ENCODE measurements around the gene PTPN6. TPM values are rescaled to one million over a fixed set of nuclear protein-coding genes. Genes with fewer than 3 reads are reported as not detected.

Gene PTPN6
- total and polyA plus RNA-seq, 10 of the 15 experiments (the other 5 are each of a cell fraction or from before 2014, with no cell fraction given), result 229 to 457 (median 370) TPM

DNA sequence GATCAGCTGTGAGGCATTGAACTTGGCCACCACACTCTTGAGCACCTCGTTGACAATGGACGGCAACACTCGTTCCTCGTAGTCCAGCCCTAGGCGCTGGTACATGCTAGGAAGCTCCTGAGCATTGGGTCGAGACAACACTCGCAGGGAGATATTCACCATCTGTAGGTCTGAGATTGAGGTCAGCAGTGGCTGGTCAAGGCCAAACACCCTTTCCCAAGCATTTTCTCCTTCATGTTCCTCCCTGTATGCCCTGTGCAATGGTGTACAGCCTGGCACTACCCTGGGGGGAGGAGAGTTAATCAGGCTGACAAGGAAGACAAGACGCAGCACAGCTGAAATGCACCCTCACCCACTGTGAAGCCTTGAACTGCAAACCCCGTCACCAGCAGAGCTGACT lies 17.3 kb downstream of the PTPN6 start (continued):
- TF ChIP-seq, protein P1, sequence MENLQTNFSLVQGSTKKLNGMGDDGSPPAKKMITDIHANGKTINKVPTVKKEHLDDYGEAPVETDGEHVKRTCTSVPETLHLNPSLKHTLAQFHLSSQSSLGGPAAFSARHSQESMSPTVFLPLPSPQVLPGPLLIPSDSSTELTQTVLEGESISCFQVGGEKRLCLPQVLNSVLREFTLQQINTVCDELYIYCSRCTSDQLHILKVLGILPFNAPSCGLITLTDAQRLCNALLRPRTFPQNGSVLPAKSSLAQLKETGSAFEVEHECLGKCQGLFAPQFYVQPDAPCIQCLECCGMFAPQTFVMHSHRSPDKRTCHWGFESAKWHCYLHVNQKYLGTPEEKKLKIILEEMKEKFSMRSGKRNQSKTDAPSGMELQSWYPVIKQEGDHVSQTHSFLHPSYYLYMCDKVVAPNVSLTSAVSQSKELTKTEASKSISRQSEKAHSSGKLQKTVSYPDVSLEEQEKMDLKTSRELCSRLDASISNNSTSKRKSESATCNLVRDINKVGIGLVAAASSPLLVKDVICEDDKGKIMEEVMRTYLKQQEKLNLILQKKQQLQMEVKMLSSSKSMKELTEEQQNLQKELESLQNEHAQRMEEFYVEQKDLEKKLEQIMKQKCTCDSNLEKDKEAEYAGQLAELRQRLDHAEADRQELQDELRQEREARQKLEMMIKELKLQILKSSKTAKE (IDR thresholded peaks at IDR 0.05; ENCODE audit: low read depth, poor library complexity, severe bottlenecking), result no peak
- TF ChIP-seq CHD2 (IDR thresholded peaks at IDR 0.05; ENCODE audit: borderline replicate concordance, low read depth, low read length), result no peak
- TF ChIP-seq, protein P2, sequence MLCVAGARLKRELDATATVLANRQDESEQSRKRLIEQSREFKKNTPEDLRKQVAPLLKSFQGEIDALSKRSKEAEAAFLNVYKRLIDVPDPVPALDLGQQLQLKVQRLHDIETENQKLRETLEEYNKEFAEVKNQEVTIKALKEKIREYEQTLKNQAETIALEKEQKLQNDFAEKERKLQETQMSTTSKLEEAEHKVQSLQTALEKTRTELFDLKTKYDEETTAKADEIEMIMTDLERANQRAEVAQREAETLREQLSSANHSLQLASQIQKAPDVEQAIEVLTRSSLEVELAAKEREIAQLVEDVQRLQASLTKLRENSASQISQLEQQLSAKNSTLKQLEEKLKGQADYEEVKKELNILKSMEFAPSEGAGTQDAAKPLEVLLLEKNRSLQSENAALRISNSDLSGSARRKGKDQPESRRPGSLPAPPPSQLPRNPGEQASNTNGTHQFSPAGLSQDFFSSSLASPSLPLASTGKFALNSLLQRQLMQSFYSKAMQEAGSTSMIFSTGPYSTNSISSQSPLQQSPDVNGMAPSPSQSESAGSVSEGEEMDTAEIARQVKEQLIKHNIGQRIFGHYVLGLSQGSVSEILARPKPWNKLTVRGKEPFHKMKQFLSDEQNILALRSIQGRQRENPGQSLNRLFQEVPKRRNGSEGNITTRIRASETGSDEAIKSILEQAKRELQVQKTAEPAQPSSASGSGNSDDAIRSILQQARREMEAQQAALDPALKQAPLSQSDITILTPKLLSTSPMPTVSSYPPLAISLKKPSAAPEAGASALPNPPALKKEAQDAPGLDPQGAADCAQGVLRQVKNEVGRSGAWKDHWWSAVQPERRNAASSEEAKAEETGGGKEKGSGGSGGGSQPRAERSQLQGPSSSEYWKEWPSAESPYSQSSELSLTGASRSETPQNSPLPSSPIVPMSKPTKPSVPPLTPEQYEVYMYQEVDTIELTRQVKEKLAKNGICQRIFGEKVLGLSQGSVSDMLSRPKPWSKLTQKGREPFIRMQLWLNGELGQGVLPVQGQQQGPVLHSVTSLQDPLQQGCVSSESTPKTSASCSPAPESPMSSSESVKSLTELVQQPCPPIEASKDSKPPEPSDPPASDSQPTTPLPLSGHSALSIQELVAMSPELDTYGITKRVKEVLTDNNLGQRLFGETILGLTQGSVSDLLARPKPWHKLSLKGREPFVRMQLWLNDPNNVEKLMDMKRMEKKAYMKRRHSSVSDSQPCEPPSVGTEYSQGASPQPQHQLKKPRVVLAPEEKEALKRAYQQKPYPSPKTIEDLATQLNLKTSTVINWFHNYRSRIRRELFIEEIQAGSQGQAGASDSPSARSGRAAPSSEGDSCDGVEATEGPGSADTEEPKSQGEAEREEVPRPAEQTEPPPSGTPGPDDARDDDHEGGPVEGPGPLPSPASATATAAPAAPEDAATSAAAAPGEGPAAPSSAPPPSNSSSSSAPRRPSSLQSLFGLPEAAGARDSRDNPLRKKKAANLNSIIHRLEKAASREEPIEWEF (IDR thresholded peaks at IDR 0.05; ENCODE audit: insufficient replicate concordance, low read depth, low read length), result no peak

Data from GM12878 (cell line).